Psoas muscle (tissue), 8 donors: ENCODE measurements around the gene ALOXE3. TPM values are rescaled to one million over a fixed set of nuclear protein-coding genes. Genes with fewer than 3 reads are reported as not detected.

ENCODE experiments used
- ATAC-seq, 4 donors: fragments of 200-7000 bp; cut with Tn5 transposase; one replicate each; pipeline ENCODE4 v1.9.1; 2020; ENCODE audit warnings: moderate library complexity in 3 of 4, mild to moderate bottlenecking in 2 of 4
- DNase-seq, 2 donors: peaks; one replicate each; pipeline ENCODE4 v3.0.0-alpha.2; 2020
- H3K27ac ChIP-seq: fragments of 200-600 bp; one replicate; pipeline ENCODE4 v1.8.0; 2022
- H3K27me3 ChIP-seq, 3 donors: fragments of 200-600 bp in 1 of 3; one replicate each; pipeline versions ENCODE4 v1.6.1 to v1.8.0; 2013 to 2022; ENCODE audit warnings: low read length in 2 of 3, mild to moderate bottlenecking in 2 of 3, moderate library complexity in 1 of 3; ENCODE audit not compliant: insufficient read depth in 3 of 3
- H3K36me3 ChIP-seq, 2 donors: fragments of 200-600 bp in 1 of 2; one replicate each; pipeline versions ENCODE4 v1.6.1 to v1.8.0; 2013 to 2022; ENCODE audit warnings: low read depth in 1 of 2, mild to moderate bottlenecking in 1 of 2, moderate library complexity in 1 of 2; ENCODE audit not compliant: insufficient read depth in 1 of 2
- H3K4me1 ChIP-seq: fragments of 200-600 bp; one replicate; pipeline ENCODE4 v1.8.0; 2022
- H3K4me3 ChIP-seq: fragments of 200-600 bp; one replicate; pipeline ENCODE4 v1.8.0; 2022; ENCODE audit warnings: mild to moderate bottlenecking
- H3K9me3 ChIP-seq: fragments of 200-600 bp; one replicate; pipeline ENCODE4 v1.8.0; 2022
- WGBS, 3 donors: extraction: QIAGEN DNeasy Blood & Tissue Kit; methylation state at CpG; one replicate each; pipeline versions ENCODE4 v1.1.6 to v1.1.7; 2013; 5-methylcytosine and 5-hydroxymethylcytosine counted together
- intact Hi-C, 2 donors: fragments of 100-400 bp; cut with DNase I; formaldehyde crosslinking; loops; one replicate each; pipeline versions ENCODE4 v1.11.0 to v1.14.2; 2022
- polyA plus RNA-seq, 3 donors: library from polyadenylated mRNA; stranded (reverse); fragments of 200-250 nt; gene quantifications; one replicate each; pipeline ENCODE4 v1.2.3, GENCODE V29; 2013
- total RNA-seq, 4 donors: library from RNA; stranded (reverse); fragmentation: NEBNext Ultra II Directional in 2 of 4; extraction: Animal tissue kit (Norgen Biotek cat#: 25700) in 2 of 4; gene quantifications; one replicate each; pipeline versions ENCODE4 v1.2.1 to v1.2.4, GENCODE V29; 2021 to 2023
- TF ChIP-seq, protein P1 (sequence below): fragments of 200-600 bp; IDR thresholded peaks from one replicate; pipeline ENCODE4 v1.8.0; 2022; ENCODE audit warnings: antibody characterized with exemption
- donor health status: healthy with polysubstance abuse.
- donor health status: DM: no; HTN: no; CAD: no; lungs with moderate emphysema.
- donor health status: Bipolar disorder and iron deficiency.
- donor health status: healthy.
- donor health status: DM: yes; HTN: yes; CAD: no.
- donor health status: DM: no; HTN: no; CAD: no.
- donor health status: DM: no; HTN: no; CAD: no.
- donor health status: DM: yes; HTN: yes; CAD: no.

Gene ALOXE3
- total and polyA plus RNA-seq, 7 donors: 0.42 TPM; not detected in 6

DNA sequence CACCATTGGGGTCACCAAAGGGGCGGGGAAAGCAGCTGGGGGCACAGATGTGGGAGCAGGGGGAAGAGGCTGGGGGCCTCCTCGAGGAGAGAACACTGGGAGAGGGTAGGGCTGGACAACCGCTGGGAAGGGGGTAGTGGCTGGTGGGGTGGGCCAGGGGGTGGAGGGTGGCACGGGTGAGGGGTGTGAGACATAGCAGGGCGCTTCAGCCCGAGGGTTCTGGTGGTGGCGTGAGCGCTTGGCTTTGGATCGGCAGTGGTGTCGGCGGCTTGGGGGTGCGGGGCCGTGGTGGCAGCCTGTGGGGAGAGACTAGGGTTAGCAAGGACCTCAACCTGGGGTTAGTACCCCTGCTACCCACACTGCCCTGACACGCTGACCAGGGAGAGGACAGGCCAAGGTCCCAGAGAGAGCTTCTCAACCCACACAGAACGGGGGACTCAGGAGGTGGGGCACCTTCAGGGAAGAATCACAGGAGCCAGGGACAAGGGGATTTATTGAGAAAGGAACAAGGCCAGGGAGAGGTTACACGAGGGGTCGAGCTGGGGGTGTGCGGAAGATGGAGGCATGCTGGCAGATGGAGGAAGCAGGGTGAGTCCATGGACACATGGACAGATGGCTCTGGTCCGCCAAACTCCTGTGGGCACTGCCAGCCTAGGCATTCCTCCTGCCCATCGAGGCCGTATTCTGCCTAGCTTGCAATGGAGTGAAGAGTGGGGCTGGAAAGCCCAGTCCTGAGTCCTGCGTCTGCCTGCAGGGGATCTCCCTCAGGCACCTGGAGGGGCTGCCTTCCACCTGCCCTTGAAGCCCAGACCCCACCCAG lies 25.5 kb upstream of the ALOXE3 start:
- intact Hi-C loops: loop anchor here in 1 of 2 donors (10.0 kb wide), 1 partner anchor 899 kb away; the partner anchor contains the start of gene GABARAP
- 70 to 87% (median 75%) methylated on average over 22 of the region's 22 CpGs for WGBS, 3 donors

DNA sequence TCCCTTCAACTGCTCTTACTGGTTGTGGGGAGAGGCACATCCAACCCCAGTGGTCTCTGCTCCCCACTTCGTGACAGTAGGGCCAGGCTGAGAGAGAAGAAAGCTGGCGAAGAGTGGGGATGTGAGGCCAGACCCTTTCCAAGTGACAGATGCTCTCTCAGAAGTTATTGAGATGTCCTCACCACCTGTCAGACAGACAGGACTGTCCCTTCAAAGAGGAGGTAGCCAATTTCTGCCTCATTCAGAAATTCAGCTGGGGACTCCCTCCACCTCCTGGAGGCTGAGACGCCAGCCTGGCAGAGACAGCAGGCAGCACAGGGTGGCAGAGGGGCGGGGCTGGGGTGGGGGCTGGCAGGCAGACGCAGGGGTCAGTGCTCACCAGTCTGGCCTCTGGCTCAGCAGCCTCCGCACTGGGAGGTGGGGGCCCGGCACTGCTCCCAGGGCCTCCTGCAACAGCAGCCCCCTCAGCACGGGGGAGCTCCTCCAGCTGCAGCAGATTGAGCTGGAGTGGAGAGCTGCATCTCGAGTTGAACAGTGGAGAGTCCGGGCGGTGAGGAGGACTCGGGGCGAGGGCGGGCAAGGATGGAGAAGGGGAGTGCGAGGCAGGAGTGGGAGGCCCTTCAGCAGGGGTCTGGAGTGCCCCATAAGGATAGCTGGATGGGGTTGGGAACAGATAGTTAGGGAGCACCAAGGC lies 24.7 kb upstream of the ALOXE3 start:
- TF ChIP-seq, protein P1, sequence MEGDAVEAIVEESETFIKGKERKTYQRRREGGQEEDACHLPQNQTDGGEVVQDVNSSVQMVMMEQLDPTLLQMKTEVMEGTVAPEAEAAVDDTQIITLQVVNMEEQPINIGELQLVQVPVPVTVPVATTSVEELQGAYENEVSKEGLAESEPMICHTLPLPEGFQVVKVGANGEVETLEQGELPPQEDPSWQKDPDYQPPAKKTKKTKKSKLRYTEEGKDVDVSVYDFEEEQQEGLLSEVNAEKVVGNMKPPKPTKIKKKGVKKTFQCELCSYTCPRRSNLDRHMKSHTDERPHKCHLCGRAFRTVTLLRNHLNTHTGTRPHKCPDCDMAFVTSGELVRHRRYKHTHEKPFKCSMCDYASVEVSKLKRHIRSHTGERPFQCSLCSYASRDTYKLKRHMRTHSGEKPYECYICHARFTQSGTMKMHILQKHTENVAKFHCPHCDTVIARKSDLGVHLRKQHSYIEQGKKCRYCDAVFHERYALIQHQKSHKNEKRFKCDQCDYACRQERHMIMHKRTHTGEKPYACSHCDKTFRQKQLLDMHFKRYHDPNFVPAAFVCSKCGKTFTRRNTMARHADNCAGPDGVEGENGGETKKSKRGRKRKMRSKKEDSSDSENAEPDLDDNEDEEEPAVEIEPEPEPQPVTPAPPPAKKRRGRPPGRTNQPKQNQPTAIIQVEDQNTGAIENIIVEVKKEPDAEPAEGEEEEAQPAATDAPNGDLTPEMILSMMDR: no peak
- 68 to 83% (median 73%) methylated on average over 12 to 15 of the region's 15 CpGs for WGBS, 3 donors
- no peak for ATAC-seq

More for the DNA sequence above, 25.5 kb upstream of the ALOXE3 start:
- TF ChIP-seq, protein P1: no peak
- no peak overlapping the region for H3K4me3 ChIP-seq
- H3K27ac ChIP-seq: no peak overlapping the region
- ATAC-seq: no peak
- peaks cover 26 to 97% of the 10 kb centered on the region in 2 donors for H3K36me3 ChIP-seq
- H3K9me3 ChIP-seq: no peaks in the 10 kb centered on the region
- peak in 1 of 2 donors; percentile 58 for DNase-seq
- H3K27me3 ChIP-seq: no peaks in the 10 kb centered on the region
- H3K4me1 ChIP-seq: peaks cover 41% of the 10 kb centered on the region

DNA sequence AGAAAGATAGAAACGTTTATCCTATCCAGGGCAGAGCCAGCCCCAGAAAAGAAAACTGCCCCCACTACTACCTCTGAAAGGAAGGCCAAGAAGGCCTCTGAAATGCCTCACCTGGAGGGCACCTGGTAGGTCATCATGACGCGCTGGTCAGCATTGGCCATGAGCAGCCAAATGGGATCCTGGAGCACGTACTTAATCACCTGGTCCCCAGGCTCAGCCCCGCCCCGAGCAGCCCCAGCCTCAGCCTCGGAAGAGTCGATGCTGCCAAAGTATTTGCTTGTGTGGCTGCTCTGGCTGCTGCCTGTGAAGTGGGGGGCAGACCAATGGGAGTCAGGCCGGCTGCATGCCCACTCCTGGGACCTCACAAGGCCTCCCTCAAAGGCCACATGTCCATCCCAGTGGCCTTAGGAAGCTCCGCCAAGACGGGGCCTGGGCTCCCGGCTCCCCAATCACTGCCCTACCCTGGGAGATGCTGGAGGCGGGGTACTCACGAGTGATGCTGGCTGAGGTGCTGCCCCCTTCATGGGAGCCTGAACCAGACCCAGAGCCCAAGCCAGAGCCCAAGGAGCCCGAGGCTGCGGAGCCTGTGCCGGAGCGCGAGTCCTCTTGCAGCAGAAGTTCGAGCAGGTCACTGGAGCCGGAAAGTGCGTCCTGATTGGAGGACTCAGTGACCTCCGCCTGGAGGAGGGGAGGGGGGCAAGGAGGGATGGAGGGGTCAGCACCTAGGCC lies 24.0 kb upstream of the ALOXE3 start:
- DNase-seq: no peak
- Histone ChIP-seq H3K27ac (peak overlapping the region; percentile 93), H3K9me3 (no peaks in the 10 kb centered on the region), H3K36me3 (peaks cover 19 to 83% of the 10 kb centered on the region in 2 donors), H3K4me3 (no peak overlapping the region), H3K27me3 (no peaks in the 10 kb centered on the region), H3K4me1 (peaks cover 39% of the 10 kb centered on the region)
- TF ChIP-seq, protein P1: no peak
- 74 to 86% (median 78%) methylated on average over 23 of the region's 23 CpGs for WGBS, 3 donors
- intact Hi-C loops: loop anchor here in 1 of 2 donors (10.0 kb wide), 1 partner anchor 898 kb away; the partner anchor contains the start of gene GABARAP
- ATAC-seq: no peak

More for the DNA sequence above, 24.7 kb upstream of the ALOXE3 start:
- Histone ChIP-seq H3K27me3 (no peaks in the 10 kb centered on the region), H3K36me3 (peaks cover 26 to 90% of the 10 kb centered on the region in 2 donors), H3K9me3 (no peaks in the 10 kb centered on the region), H3K27ac (peak overlapping the region; percentile 93), H3K4me1 (peaks cover 43% of the 10 kb centered on the region), H3K4me3 (no peak overlapping the region)
- peak in 1 of 2 donors; percentile 57 for DNase-seq
- intact Hi-C loops: loop anchor here in 1 of 2 donors (10.0 kb wide), 1 partner anchor 898 kb away; the partner anchor contains the start of gene GABARAP

DNA sequence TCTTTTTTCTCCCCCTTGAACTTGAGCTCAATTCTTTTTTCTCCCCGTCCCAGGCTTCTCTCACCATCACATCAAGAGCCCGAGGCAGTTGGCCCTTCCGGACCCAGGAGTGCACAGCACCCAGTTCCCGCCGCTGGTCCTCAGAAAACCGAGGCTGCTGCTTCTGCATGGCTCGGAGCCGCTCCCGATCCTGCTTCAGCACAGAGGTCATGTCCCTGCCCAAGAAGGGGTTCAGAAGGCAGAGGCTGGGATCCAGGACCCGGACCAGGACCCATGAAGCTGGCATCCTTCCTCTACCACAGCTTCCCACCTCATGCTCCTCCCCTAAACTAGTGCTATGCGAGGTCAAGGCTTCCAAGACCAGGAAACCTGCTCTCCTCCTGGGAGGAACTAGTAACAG lies 23.4 kb upstream of the ALOXE3 start:
- DNase-seq: no peak
- Histone ChIP-seq H3K36me3 (peaks cover 14 to 77% of the 10 kb centered on the region in 2 donors), H3K27ac (peak overlapping the region; percentile 93), H3K4me3 (no peak overlapping the region), H3K9me3 (no peaks in the 10 kb centered on the region), H3K27me3 (no peaks in the 10 kb centered on the region), H3K4me1 (peaks cover 33% of the 10 kb centered on the region)
- 83 to 85% (median 83%) methylated on average over 11 of the region's 11 CpGs for WGBS, 3 donors
- ATAC-seq: no peak
- TF ChIP-seq, protein P1: no peak
- intact Hi-C loops: loop anchor here in 1 of 2 donors (10.0 kb wide), 1 partner anchor 897 kb away; the partner anchor contains the start of gene GABARAP
